ENCODE measurements around the gene UBAP2L.

- TF ChIP-seq, protein P1, sequence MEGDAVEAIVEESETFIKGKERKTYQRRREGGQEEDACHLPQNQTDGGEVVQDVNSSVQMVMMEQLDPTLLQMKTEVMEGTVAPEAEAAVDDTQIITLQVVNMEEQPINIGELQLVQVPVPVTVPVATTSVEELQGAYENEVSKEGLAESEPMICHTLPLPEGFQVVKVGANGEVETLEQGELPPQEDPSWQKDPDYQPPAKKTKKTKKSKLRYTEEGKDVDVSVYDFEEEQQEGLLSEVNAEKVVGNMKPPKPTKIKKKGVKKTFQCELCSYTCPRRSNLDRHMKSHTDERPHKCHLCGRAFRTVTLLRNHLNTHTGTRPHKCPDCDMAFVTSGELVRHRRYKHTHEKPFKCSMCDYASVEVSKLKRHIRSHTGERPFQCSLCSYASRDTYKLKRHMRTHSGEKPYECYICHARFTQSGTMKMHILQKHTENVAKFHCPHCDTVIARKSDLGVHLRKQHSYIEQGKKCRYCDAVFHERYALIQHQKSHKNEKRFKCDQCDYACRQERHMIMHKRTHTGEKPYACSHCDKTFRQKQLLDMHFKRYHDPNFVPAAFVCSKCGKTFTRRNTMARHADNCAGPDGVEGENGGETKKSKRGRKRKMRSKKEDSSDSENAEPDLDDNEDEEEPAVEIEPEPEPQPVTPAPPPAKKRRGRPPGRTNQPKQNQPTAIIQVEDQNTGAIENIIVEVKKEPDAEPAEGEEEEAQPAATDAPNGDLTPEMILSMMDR (IDR thresholded peaks at IDR 0.05; ENCODE audit: insufficient read depth, low read depth, low read length), result no peak
- TF ChIP-seq EZH2 (IDR thresholded peaks at IDR 0.05; ENCODE audit: insufficient read depth, low read length), result no peak
Observed at GRCh38 chr1:154192476-154192875, 28.3 kb upstream of the UBAP2L start.
